GM18873 (cell line): ENCODE measurements around the gene PPFIA2.

Source experiments
- ATAC-seq: cut with Tn5 transposase; IDR thresholded peaks from one replicate; pipeline ENCODE4 v1.9.1; 2021; ENCODE audit warnings: mild to moderate bottlenecking, moderate library complexity, moderate number of reproducible peaks; ENCODE audit not compliant: unreplicated experiment, low FRiP score

Gene PPFIA2

GRCh38 chr12:81759190-81760051, at the start of gene PPFIA2:
TSS of gene PPFIA2 (minus strand) at chr12:81759350.
- no peak for ATAC-seq

- ATAC-seq: no peak
Measured at GRCh38 chr12:81800298-81801148, 41.4 kb upstream of the PPFIA2 start.

GRCh38 chr12:81798294-81798693, 39.1 kb upstream of the PPFIA2 start:
- ATAC-seq: no peak

GRCh38 chr12:81797100-81797499, 38.0 kb upstream of the PPFIA2 start:
- ATAC-seq: no peak

GRCh38 chr12:81792666-81793065, 33.5 kb upstream of the PPFIA2 start:
- ATAC-seq: no peak

- ATAC-seq: no peak
Measured at GRCh38 chr12:81779216-81779615, 20.1 kb upstream of the PPFIA2 start.

GRCh38 chr12:81778719-81779118, 19.6 kb upstream of the PPFIA2 start:
- no peak for ATAC-seq

- no peak for ATAC-seq
Measured at GRCh38 chr12:81758421-81759189, 545 bp downstream of the PPFIA2 start.

GRCh38 chr12:81757731-81758365, 1.3 kb downstream of the PPFIA2 start:
- no peak for ATAC-seq

GRCh38 chr12:81729781-81730180, 29.4 kb downstream of the PPFIA2 start:
- ATAC-seq: no peak

GRCh38 chr12:81727391-81727790, 31.8 kb downstream of the PPFIA2 start:
- no peak for ATAC-seq

GRCh38 chr12:81726634-81727033, 32.5 kb downstream of the PPFIA2 start:
- ATAC-seq: no peak

- ATAC-seq: no peak
Measured at GRCh38 chr12:81723361-81723760, 35.8 kb downstream of the PPFIA2 start.

- ATAC-seq: no peak
Measured at GRCh38 chr12:81722004-81722403, 37.1 kb downstream of the PPFIA2 start.

- ATAC-seq: no peak
Measured at GRCh38 chr12:81718616-81719015, 40.5 kb downstream of the PPFIA2 start.

GRCh38 chr12:81712536-81712935, 46.6 kb downstream of the PPFIA2 start:
- ATAC-seq: no peak

GRCh38 chr12:81705586-81705985, 53.6 kb downstream of the PPFIA2 start:
- no peak for ATAC-seq

GRCh38 chr12:81699551-81699950, 59.6 kb downstream of the PPFIA2 start:
- no peak for ATAC-seq

- ATAC-seq: no peak
Measured at GRCh38 chr12:81692008-81692407, 67.1 kb downstream of the PPFIA2 start.

- ATAC-seq: no peak
Measured at GRCh38 chr12:81683881-81684280, 75.3 kb downstream of the PPFIA2 start.
